Gastroesophageal sphincter (tissue), 3 donors: ENCODE data around the gene MAN1C1.

Experiments used
- POLR2A ChIP-seq, 2 donors: fragments of 450-650 bp; IDR thresholded peaks; one replicate each; pipeline ENCODE4 v1.6.1; 2017; ENCODE audit warnings: antibody characterized with exemption in 2 of 2, mild to moderate bottlenecking in 2 of 2, moderate library complexity in 1 of 2
- POLR2AphosphoS5 ChIP-seq: sonication (generic); formaldehyde crosslinking; IDR thresholded peaks from one replicate; pipeline ENCODE4 v1.6.1; 2017; ENCODE audit warnings: antibody characterized with exemption
- TF ChIP-seq, protein P1 (sequence below), 4 experiments: fragments of 200-600 bp in 2 of 4; fragments of 450-650 bp in 2 of 4; sonication (generic) in 1 of 4; IDR thresholded peaks; one replicate each; pipeline ENCODE4 v1.5.1; 2017 to 2019; ENCODE audit warnings: antibody characterized with exemption in 4 of 4, mild to moderate bottlenecking in 2 of 4, moderate library complexity in 2 of 4

DNA sequence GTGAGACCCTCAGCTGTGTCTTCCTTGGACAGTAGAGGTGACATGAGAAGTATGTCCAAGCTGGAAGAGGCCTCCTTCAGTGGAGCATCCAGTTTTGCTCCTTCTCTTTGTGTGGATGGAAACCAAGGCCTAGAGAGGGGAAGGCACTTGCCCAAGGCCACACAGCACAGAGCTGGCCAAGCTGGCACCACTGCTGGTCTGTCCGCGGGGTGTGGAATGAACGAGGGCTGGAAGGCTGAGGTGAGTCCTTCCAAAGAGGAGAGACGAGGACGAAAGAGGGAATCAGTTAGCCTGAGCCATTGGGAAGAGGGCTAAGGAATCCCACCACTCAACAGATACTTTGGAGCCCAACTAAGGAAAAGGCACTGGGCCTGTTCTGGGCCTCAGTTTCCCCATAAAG lies 155.6 kb downstream of the MAN1C1 start:
- TF ChIP-seq POLR2AphosphoS5, result no peak
- TF ChIP-seq, protein P1, sequence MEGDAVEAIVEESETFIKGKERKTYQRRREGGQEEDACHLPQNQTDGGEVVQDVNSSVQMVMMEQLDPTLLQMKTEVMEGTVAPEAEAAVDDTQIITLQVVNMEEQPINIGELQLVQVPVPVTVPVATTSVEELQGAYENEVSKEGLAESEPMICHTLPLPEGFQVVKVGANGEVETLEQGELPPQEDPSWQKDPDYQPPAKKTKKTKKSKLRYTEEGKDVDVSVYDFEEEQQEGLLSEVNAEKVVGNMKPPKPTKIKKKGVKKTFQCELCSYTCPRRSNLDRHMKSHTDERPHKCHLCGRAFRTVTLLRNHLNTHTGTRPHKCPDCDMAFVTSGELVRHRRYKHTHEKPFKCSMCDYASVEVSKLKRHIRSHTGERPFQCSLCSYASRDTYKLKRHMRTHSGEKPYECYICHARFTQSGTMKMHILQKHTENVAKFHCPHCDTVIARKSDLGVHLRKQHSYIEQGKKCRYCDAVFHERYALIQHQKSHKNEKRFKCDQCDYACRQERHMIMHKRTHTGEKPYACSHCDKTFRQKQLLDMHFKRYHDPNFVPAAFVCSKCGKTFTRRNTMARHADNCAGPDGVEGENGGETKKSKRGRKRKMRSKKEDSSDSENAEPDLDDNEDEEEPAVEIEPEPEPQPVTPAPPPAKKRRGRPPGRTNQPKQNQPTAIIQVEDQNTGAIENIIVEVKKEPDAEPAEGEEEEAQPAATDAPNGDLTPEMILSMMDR (IDR thresholded peaks at IDR 0.05), result no peak
- TF ChIP-seq POLR2A (IDR thresholded peaks at IDR 0.05), result no peak
